NT2/D1 (cell line): Measurements from ENCODE around the gene CHRNE.

Experiments
- DNase-seq: peaks from one replicate; pipeline ENCODE4 v3.0.0-alpha.2; 2011; ENCODE audit warnings: low read depth, low spot score
- H3K27me3 ChIP-seq: 2 replicates; pipeline ENCODE4 v1.6.0; 2011; ENCODE audit warnings: mild to moderate bottlenecking; ENCODE audit not compliant: insufficient read length, insufficient read depth
- H3K36me3 ChIP-seq: 2 replicates; pipeline ENCODE4 v1.6.1; 2011; ENCODE audit warnings: mild to moderate bottlenecking, low read length, mixed read lengths; ENCODE audit not compliant: insufficient read depth, insufficient read length
- H3K4me1 ChIP-seq: 2 replicates; pipeline ENCODE4 v1.5.1; 2011; ENCODE audit not compliant: insufficient read depth, insufficient read length
- H3K4me3 ChIP-seq: 2 replicates; pipeline ENCODE4 v1.5.1; 2011; ENCODE audit warnings: low read depth; ENCODE audit not compliant: insufficient read length
- H3K9ac ChIP-seq: 2 replicates; pipeline ENCODE4 v1.6.0; 2011; ENCODE audit warnings: low read depth; ENCODE audit not compliant: insufficient read length
- H3K9me3 ChIP-seq: 2 replicates; pipeline ENCODE4 v1.5.1; 2011; ENCODE audit warnings: mild to moderate bottlenecking, low read length; ENCODE audit not compliant: insufficient read depth
- SUZ12 ChIP-seq: IDR thresholded peaks from 2 replicates; pipeline ENCODE4 v1.6.1; 2011; ENCODE audit not compliant: insufficient read length, insufficient read depth; ENCODE audit errors: extremely low read depth
- YY1 ChIP-seq: IDR thresholded peaks from 2 replicates; pipeline ENCODE4 v1.6.1; 2011; ENCODE audit not compliant: insufficient read length, insufficient read depth
- ZNF274 ChIP-seq: IDR thresholded peaks from 2 replicates; pipeline ENCODE4 v1.6.1; 2011; ENCODE audit warnings: mild to moderate bottlenecking, low read depth, low read length

CHRNE gene

DNA sequence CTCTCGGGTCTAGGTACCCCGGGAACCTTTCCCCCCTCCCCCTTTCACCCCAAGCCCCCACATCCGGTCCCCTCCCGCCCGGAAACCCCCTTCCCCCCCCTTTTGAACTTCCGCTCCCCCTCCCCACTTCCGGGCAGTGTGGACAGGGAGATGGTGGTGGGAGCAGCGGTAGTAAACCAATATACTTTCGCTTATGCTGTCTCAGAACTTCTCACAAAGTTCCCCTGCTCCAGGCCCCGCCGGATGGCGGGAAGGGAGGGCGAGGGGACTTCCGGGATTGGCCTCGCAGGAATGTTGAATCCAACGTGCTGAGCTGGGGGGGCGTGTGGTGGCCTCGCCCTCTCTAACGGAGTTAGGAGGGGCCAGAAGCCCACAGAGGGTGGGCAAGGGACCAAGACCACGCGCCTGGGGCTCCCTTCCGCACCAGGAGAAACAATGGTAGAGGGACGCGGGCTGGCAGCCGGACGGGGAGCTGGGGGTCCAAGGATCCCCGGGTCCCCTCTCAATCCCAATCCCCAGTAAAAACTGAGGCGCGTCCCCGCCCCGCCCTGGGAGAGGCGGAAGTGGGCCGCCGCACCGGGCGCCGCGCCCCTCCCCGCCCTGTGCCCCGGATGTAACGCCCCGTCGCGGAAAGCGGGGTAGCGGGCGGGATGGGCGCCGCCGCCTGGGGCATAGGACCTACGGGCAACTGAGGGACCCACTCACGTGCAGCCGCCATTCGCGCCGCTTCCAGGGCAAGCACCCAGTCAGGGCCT, 44.7 kb upstream of the CHRNE start:
- no peak for TF ChIP-seq SUZ12
- TF ChIP-seq YY1, result no peak
- no peak for TF ChIP-seq ZNF274
- peaks cover 55% of the 10 kb centered on the region for H3K36me3 ChIP-seq
- H3K4me1 ChIP-seq, result peaks cover 2% of the 10 kb centered on the region

GRCh38 chr17:4947010-4947410, 44.1 kb upstream of the CHRNE start:
- Histone ChIP-seq H3K9ac (peak overlapping the region; percentile 71), H3K36me3 (peaks cover 60% of the 10 kb centered on the region), H3K4me3 (peak overlapping the region; percentile 97), H3K9me3 (no peaks in the 10 kb centered on the region), H3K4me1 (peaks cover 2% of the 10 kb centered on the region), H3K27me3 (no peaks in the 10 kb centered on the region)
- no peak for TF ChIP-seq SUZ12
- TF ChIP-seq ZNF274, result no peak
- TF ChIP-seq YY1, result no peak
- DNase-seq, result no peak

More for the DNA sequence above, 44.7 kb upstream of the CHRNE start:
- H3K9ac ChIP-seq, result peak overlapping the region; percentile 99
- no peaks in the 10 kb centered on the region for H3K27me3 ChIP-seq
- no peak for DNase-seq
- peak overlapping the region; percentile 97 for H3K4me3 ChIP-seq
- no peaks in the 10 kb centered on the region for H3K9me3 ChIP-seq

DNA sequence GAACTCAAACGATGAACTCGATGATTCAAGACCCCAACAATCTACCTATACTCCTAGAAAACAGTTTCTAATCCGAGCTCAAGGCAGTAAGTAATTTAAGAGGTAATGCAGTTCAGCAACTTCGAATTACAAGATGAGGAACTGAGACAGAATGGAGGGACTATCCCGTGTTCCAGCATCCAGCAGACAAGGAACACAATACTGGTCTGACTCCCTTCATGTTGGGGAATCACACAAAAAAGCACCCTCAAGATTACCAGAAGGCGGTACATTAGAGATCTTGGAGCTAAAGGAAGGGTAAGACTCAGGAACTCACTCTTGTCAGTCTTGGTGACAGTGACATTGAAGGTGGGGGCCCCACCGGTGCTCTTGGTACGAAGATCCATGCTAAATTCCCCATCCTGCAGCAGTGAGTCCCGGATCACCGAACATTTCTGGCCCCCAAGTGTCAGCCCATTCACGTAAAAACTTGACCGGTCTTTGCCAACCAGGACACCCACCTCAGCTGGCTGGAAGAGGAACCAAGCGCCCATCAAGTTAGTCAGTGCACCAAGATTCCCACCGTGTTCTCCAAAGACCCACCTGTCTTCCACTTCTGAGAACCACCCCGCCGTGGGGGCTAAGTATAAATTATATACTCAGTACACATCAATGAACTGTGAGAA, 43.5 kb upstream of the CHRNE start:
- DNase-seq, result no peak
- TF ChIP-seq ZNF274 (no peak), YY1 (no peak), SUZ12 (no peak)
- Histone ChIP-seq H3K9me3 (no peaks in the 10 kb centered on the region), H3K4me3 (peak overlapping the region; percentile 97), H3K36me3 (peaks cover 65% of the 10 kb centered on the region), H3K27me3 (no peaks in the 10 kb centered on the region), H3K4me1 (no peaks in the 10 kb centered on the region), H3K9ac (peak overlapping the region; percentile 71)

DNA sequence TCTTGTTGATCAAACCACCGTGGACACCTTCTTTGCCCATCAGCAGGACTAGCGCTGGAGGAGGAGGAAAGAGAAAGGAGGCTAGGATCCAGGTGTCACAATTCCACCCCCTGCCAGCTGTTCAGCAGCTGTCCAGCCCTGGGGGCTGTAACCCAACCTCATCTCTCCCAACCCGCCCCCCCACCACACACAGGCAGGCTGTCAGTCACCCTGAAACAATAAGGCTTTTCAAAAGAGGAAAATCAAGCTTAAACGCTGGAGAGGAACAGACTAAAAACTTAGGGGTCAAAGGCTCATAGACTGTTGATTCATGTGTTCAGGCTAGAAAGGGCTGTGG, 43.0 kb upstream of the CHRNE start:
- DNase-seq, result no peak
- TF ChIP-seq ZNF274 (no peak), YY1 (no peak), SUZ12 (no peak)
- Histone ChIP-seq H3K27me3 (no peaks in the 10 kb centered on the region), H3K4me1 (no peaks in the 10 kb centered on the region), H3K4me3 (no peak overlapping the region), H3K36me3 (peaks cover 67% of the 10 kb centered on the region), H3K9ac (no peak overlapping the region), H3K9me3 (no peaks in the 10 kb centered on the region)

DNA sequence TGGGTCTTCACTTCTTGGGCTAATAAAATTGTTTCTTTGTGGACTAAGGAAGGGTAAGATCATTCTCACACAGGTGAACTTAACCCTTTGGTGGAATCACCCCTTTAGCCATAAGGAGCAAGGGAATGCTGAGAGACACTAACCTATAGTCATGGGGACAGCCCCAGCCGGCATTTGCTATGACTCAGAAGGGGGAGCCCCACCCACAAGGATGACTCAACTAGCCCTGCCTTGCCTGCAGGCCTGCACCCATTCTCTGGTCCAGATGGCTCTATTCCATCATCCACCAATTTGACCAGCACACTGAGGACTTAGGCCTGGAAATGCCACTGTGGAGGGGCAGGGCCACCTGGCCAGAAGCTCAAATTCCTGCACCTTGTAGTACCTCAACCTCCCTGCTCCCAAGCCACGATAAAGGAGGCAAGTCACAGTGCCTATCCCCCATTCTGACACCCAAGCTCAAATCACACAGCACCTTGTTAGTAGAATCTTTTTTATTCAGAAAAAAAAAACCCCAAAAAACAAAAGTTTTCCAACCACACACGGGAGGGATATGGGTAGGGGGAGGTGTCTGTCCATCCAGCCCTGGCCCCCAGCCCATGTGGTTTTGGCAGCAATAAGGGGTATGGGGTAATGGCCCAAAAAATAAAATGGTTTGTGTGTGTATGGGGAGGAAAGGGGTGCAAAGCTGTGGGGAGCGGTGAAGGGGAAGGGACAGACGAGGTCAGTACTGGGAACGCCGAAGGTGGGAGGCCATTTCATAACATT, 42.5 kb upstream of the CHRNE start:
- H3K36me3 ChIP-seq, result peaks cover 67% of the 10 kb centered on the region
- H3K4me3 ChIP-seq, result no peak overlapping the region
- peak overlapping the region; percentile 36 for H3K9ac ChIP-seq

GRCh38 chr17:4944554-4945175, 41.8 kb upstream of the CHRNE start:
- H3K36me3 ChIP-seq, result peaks cover 67% of the 10 kb centered on the region
- TF ChIP-seq SUZ12 (no peak), YY1 (no peak), ZNF274 (no peak)
- no peak for DNase-seq
- no peaks in the 10 kb centered on the region for H3K9me3 ChIP-seq
- no peaks in the 10 kb centered on the region for H3K27me3 ChIP-seq
- H3K4me1 ChIP-seq, result no peaks in the 10 kb centered on the region
- H3K9ac ChIP-seq, result no peak overlapping the region
- no peak overlapping the region for H3K4me3 ChIP-seq

More for the DNA sequence above, 42.5 kb upstream of the CHRNE start:
- no peaks in the 10 kb centered on the region for H3K27me3 ChIP-seq
- TF ChIP-seq SUZ12, result no peak
- TF ChIP-seq ZNF274, result no peak
- no peak for TF ChIP-seq YY1
- no peaks in the 10 kb centered on the region for H3K4me1 ChIP-seq
- no peak for DNase-seq
- no peaks in the 10 kb centered on the region for H3K9me3 ChIP-seq
